CD14-positive monocyte (primary cell): ENCODE data around the gene PDCL3. TPM values are rescaled to one million over a fixed set of nuclear protein-coding genes. Genes with fewer than 3 reads are reported as not detected.

Source experiments
- DNase-seq, 3 donors: peaks; one replicate each; pipeline ENCODE4 v3.0.0-alpha.2; 2011 to 2022
- H2AFZ ChIP-seq: 2 replicates; pipeline ENCODE4 v1.6.0; 2012; ENCODE audit warnings: mild to moderate bottlenecking, low read depth, low read length, inconsistent platforms; ENCODE audit not compliant: insufficient read depth, poor library complexity, severe bottlenecking
- H3K27ac ChIP-seq, 2 donors: 1 replicate in 1 of 2; 2 replicates in 1 of 2; pipeline ENCODE4 v1.5.1; 2012 to 2013; ENCODE audit warnings: low read length in 2 of 2, control low read depth in 1 of 2, inconsistent platforms in 1 of 2, low read depth in 1 of 2, mild to moderate bottlenecking in 1 of 2
- H3K27me3 ChIP-seq, 2 donors: one replicate each; pipeline versions ENCODE4 v1.6.0 to v1.6.1; 2011 to 2013; ENCODE audit warnings: low read length in 2 of 2; ENCODE audit not compliant: control insufficient read depth in 2 of 2, insufficient read depth in 2 of 2
- H3K36me3 ChIP-seq, 2 donors: replicated peaks in 1 of 2; 1 replicate in 1 of 2; 2 replicates in 1 of 2; pipeline versions ENCODE4 v1.5.1 to v1.6.1; 2012 to 2013; ENCODE audit warnings: low read length in 2 of 2, control low read depth in 1 of 2, inconsistent platforms in 1 of 2, mild to moderate bottlenecking in 1 of 2; ENCODE audit not compliant: insufficient read depth in 2 of 2, control insufficient read depth in 1 of 2
- H3K4me1 ChIP-seq, 2 donors: 1 replicate in 1 of 2; 2 replicates in 1 of 2; pipeline versions ENCODE4 v1.5.1 to v1.6.1; 2012 to 2013; ENCODE audit warnings: low read length in 2 of 2, control low read depth in 1 of 2, inconsistent platforms in 1 of 2, mild to moderate bottlenecking in 1 of 2, moderate library complexity in 1 of 2; ENCODE audit not compliant: insufficient read depth in 2 of 2, control insufficient read depth in 1 of 2
- H3K4me2 ChIP-seq: replicated peaks from 2 replicates; pipeline ENCODE3; 2012; ENCODE audit warnings: low read length, moderate library complexity, mild to moderate bottlenecking; ENCODE audit not compliant: poor library complexity, severe bottlenecking; ENCODE audit errors: extremely low read depth
- H3K4me3 ChIP-seq, 3 experiments: fragments of 200-600 bp in 1 of 3; sonication (generic) in 1 of 3; replicated peaks in 1 of 3; 1 replicate in 2 of 3; 2 replicates in 1 of 3; pipeline ENCODE4 v1.5.1; 2011 to 2013; ENCODE audit warnings: low read length in 3 of 3, mild to moderate bottlenecking in 3 of 3, control low read depth in 2 of 3, low read depth in 2 of 3, inconsistent platforms in 1 of 3, moderate library complexity in 1 of 3
- H3K79me2 ChIP-seq: 2 replicates; pipeline ENCODE4 v1.6.0; 2012; ENCODE audit warnings: mild to moderate bottlenecking, control low read depth, inconsistent platforms, low read length, moderate library complexity; ENCODE audit not compliant: insufficient read depth
- H3K9ac ChIP-seq: 2 replicates; pipeline ENCODE4 v1.6.0; 2017; ENCODE audit warnings: low read length, mild to moderate bottlenecking; ENCODE audit not compliant: insufficient read depth, poor library complexity, severe bottlenecking
- H3K9me3 ChIP-seq, 2 donors: replicated peaks in 1 of 2; 1 replicate in 1 of 2; 2 replicates in 1 of 2; pipeline versions ENCODE4 v1.5.1 to v1.6.1; 2012 to 2013; ENCODE audit warnings: low read length in 2 of 2, control low read depth in 1 of 2; ENCODE audit not compliant: control insufficient read depth in 1 of 2, insufficient read depth in 1 of 2
- H4K20me1 ChIP-seq: 2 replicates; pipeline ENCODE4 v1.6.0; 2012; ENCODE audit warnings: mild to moderate bottlenecking, low read length, control low read depth, moderate library complexity; ENCODE audit not compliant: insufficient read depth
- H3K27ac Mint-ChIP-seq, 7 donors: one replicate each; pipeline ENCODE4 v1.8.0; 2020; ENCODE audit warnings: mild to moderate bottlenecking in 7 of 7, mixed read lengths in 7 of 7, moderate library complexity in 6 of 7, inconsistent platforms in 2 of 7
- H3K27me3 Mint-ChIP-seq, 3 donors: one replicate each; pipeline ENCODE4 v1.8.0; 2021 to 2022; ENCODE audit warnings: low read depth in 3 of 3, mild to moderate bottlenecking in 3 of 3, mixed read lengths in 3 of 3, moderate library complexity in 3 of 3, inconsistent platforms in 1 of 3
- H3K36me3 Mint-ChIP-seq, 2 donors: one replicate each; pipeline ENCODE4 v1.8.0; 2020; ENCODE audit warnings: mixed read lengths in 2 of 2, inconsistent platforms in 1 of 2, mild to moderate bottlenecking in 1 of 2
- H3K4me1 Mint-ChIP-seq: one replicate; pipeline ENCODE4 v1.8.0; 2020; ENCODE audit warnings: mild to moderate bottlenecking, mixed read lengths
- H3K4me3 Mint-ChIP-seq, 2 donors: one replicate each; pipeline ENCODE4 v1.8.0; 2020; ENCODE audit warnings: mild to moderate bottlenecking in 2 of 2, mixed read lengths in 2 of 2, moderate library complexity in 1 of 2
- H3K9me3 Mint-ChIP-seq, 7 donors: one replicate each; pipeline ENCODE4 v1.8.0; 2020 to 2022; ENCODE audit warnings: mixed read lengths in 7 of 7, mild to moderate bottlenecking in 6 of 7, moderate library complexity in 6 of 7, inconsistent platforms in 2 of 7
- WGBS: methylation state at CpG from one replicate; pipeline ENCODE4 v1.1.5; 2013; ENCODE audit warnings: missing lambda C conversion rate; ENCODE audit not compliant: insufficient coverage; 5-methylcytosine and 5-hydroxymethylcytosine counted together
- intact Hi-C, 2 donors: fragments of 100-400 bp; cut with micrococcal nuclease; formaldehyde crosslinking; loops; one replicate each; pipeline versions ENCODE4 v1.15.0 to v1.15.1; 2023
- polyA plus RNA-seq, 3 donors: library from polyadenylated mRNA; depleted of rRNA in 1 of 3; unstranded in 2 of 3; stranded (reverse) in 1 of 3; fragments of 300-500 nt in 2 of 3; fragments of >200 nt in 1 of 3; fragmentation: Illumina TruSeq in 2 of 3; gene quantifications; 1 replicate in 2 of 3; 2 replicates in 1 of 3; pipeline ENCODE4 v1.2.3, GENCODE V29; 2012 to 2021
- TF ChIP-seq, protein P1 (sequence below): fragments of 200-600 bp; IDR thresholded peaks from one replicate; pipeline ENCODE4 v1.8.0; 2022; ENCODE audit warnings: antibody characterized with exemption, mild to moderate bottlenecking

PDCL3 gene
- polyA plus RNA-seq, 3 donors = 15.9 to 28.4 (median 24.8) TPM

DNA sequence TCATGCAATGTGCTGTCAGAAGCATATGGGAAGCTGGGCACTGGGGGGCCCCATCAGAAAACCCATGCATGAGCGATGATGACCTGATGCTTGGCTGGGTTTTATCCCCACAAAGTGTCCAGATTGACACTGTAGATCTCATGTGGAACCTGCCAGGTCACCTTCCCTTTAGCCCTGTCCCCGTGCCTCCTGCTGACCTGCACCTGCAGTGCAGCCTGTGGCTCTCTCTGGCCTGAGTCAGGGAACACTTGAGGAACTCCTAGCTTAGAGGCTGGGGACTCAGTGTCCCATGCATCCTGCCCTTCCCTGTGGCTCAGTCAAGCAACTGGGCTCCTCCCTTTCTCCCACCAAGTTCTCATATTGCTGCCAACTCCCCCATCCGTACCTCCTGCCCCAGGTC lies 57.7 kb downstream of the PDCL3 start:
- intact Hi-C loops = no loop called here
- Mint-ChIP-seq H3K4me1 (no peaks in the 10 kb centered on the region), H3K4me3 (no peak overlapping the region), H3K27me3 (peaks cover 0 to 7% (median 5%) of the 10 kb centered on the region in 3 donors), H3K27ac (peak overlapping the region in 2 of 7 donors; percentile 44 to 45), H3K36me3 (no peaks in the 10 kb centered on the region), H3K9me3 (peaks cover 2 to 16% (median 13%) of the 10 kb centered on the region in 7 donors)
- DNase-seq = no peak
- TF ChIP-seq, protein P1, sequence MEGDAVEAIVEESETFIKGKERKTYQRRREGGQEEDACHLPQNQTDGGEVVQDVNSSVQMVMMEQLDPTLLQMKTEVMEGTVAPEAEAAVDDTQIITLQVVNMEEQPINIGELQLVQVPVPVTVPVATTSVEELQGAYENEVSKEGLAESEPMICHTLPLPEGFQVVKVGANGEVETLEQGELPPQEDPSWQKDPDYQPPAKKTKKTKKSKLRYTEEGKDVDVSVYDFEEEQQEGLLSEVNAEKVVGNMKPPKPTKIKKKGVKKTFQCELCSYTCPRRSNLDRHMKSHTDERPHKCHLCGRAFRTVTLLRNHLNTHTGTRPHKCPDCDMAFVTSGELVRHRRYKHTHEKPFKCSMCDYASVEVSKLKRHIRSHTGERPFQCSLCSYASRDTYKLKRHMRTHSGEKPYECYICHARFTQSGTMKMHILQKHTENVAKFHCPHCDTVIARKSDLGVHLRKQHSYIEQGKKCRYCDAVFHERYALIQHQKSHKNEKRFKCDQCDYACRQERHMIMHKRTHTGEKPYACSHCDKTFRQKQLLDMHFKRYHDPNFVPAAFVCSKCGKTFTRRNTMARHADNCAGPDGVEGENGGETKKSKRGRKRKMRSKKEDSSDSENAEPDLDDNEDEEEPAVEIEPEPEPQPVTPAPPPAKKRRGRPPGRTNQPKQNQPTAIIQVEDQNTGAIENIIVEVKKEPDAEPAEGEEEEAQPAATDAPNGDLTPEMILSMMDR = no peak
- H3K4me2 ChIP-seq = no peak overlapping the region
- H3K9me3 ChIP-seq = peaks cover 0 to 13% of the 10 kb centered on the region in 2 donors
- H3K36me3 ChIP-seq = no peaks in the 10 kb centered on the region
- no peaks in the 10 kb centered on the region for H3K27me3 ChIP-seq
- no peak overlapping the region for H3K27ac ChIP-seq
- no peak overlapping the region for H3K4me3 ChIP-seq
- H3K9ac ChIP-seq = no peak overlapping the region
- H3K79me2 ChIP-seq = no peaks in the 10 kb centered on the region
- H3K4me1 ChIP-seq = no peaks in the 10 kb centered on the region
- no peak overlapping the region for H2AFZ ChIP-seq
- no peaks in the 10 kb centered on the region for H4K20me1 ChIP-seq
- WGBS = 91% methylated on average over 3 of the region's 3 CpGs

DNA sequence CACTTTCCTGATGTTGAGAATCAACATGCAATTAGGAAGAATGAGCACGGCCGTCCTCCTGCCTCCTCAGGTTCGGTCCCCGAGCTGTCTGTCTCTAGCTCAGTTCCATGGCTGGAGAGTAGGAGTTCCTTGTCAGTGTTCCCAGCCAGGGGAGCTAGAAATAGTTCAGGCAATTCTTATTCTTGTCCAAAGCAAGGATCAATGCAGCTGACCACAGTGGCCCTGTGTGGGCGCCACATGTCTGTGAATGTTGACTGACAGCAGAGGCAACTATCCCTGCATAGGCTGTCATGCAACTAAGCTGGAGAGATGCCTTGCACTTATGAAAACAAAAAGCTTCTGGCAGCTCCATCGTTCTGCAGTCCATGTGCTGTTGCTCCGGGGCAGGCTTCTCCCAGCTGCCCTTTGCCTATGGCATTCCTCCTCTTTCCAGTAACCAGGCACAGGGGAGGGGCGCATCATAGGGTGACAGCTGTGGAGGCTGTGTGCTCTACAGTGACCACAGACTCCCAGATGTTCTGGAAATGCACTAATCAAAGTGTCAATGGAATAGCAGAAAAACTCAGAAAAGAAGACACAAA lies 58.7 kb downstream of the PDCL3 start:
- TF ChIP-seq, protein P1 = no peak
- peaks cover 2 to 16% (median 13%) of the 10 kb centered on the region in 7 donors for H3K9me3 Mint-ChIP-seq

More for the DNA sequence above, 58.7 kb downstream of the PDCL3 start:
- Histone ChIP-seq H3K27ac (no peak overlapping the region), H3K4me2 (no peak overlapping the region), H2AFZ (no peak overlapping the region), H3K9ac (no peak overlapping the region), H3K36me3 (no peaks in the 10 kb centered on the region), H3K4me1 (no peaks in the 10 kb centered on the region), H3K4me3 (no peak overlapping the region), H4K20me1 (no peaks in the 10 kb centered on the region), H3K27me3 (no peaks in the 10 kb centered on the region), H3K9me3 (peaks cover 0 to 13% of the 10 kb centered on the region in 2 donors), H3K79me2 (no peaks in the 10 kb centered on the region)
- Mint-ChIP-seq H3K4me1 (no peaks in the 10 kb centered on the region), H3K36me3 (no peaks in the 10 kb centered on the region), H3K4me3 (no peak overlapping the region), H3K27me3 (peaks cover 0 to 13% (median 11%) of the 10 kb centered on the region in 3 donors), H3K27ac (no peak overlapping the region)
- 99% methylated on average over 5 of the region's 8 CpGs for WGBS
- intact Hi-C loops = no loop called here
- DNase-seq = no peak
